Measurements from ENCODE around the gene CCND3.

CCND3 gene

GRCh38 chr6:41966214-41966920, 24.8 kb upstream of the CCND3 start:
- Histone ChIP-seq H3K27ac (ENCODE audit: low read length) (no peak overlapping the region), H3K4me3 (ENCODE audit: low read depth in 1 of 2, low read length in 2 of 2) (no peak overlapping the region), H3K36me3 (ENCODE audit: control insufficient read depth in 1 of 2, insufficient read depth in 2 of 2, low read length in 2 of 2) (no peaks in the 10 kb centered on the region), H3K9me3 (ENCODE audit: control insufficient read depth in 1 of 2, low read length in 2 of 2) (no peaks in the 10 kb centered on the region), H3K4me1 (ENCODE audit: control insufficient read depth in 1 of 2, insufficient read depth in 2 of 2, low read length in 2 of 2) (no peaks in the 10 kb centered on the region), H3K27me3 (ENCODE audit: low read depth, low read length) (no peaks in the 10 kb centered on the region)

GRCh38 chr6:41965429-41966213, 24.0 kb upstream of the CCND3 start:
- Histone ChIP-seq H3K27me3 (ENCODE audit: low read depth, low read length) (no peaks in the 10 kb centered on the region), H3K27ac (ENCODE audit: low read length) (no peak overlapping the region), H3K4me3 (ENCODE audit: low read depth in 1 of 2, low read length in 2 of 2) (no peak overlapping the region), H3K4me1 (ENCODE audit: control insufficient read depth in 1 of 2, insufficient read depth in 2 of 2, low read length in 2 of 2) (no peaks in the 10 kb centered on the region), H3K36me3 (ENCODE audit: control insufficient read depth in 1 of 2, insufficient read depth in 2 of 2, low read length in 2 of 2) (no peaks in the 10 kb centered on the region), H3K9me3 (ENCODE audit: control insufficient read depth in 1 of 2, low read length in 2 of 2) (no peaks in the 10 kb centered on the region)

- Histone ChIP-seq H3K4me1 (ENCODE audit: control insufficient read depth in 1 of 2, insufficient read depth in 2 of 2, low read length in 2 of 2) (no peaks in the 10 kb centered on the region), H3K4me3 (ENCODE audit: low read depth in 1 of 2, low read length in 2 of 2) (no peak overlapping the region), H3K36me3 (ENCODE audit: control insufficient read depth in 1 of 2, insufficient read depth in 2 of 2, low read length in 2 of 2) (no peaks in the 10 kb centered on the region), H3K9me3 (ENCODE audit: control insufficient read depth in 1 of 2, low read length in 2 of 2) (no peaks in the 10 kb centered on the region), H3K27ac (ENCODE audit: low read length) (no peak overlapping the region), H3K27me3 (ENCODE audit: low read depth, low read length) (no peaks in the 10 kb centered on the region)
These were observed 22.7 kb upstream of the CCND3 start for GRCh38 chr6:41964201-41964887.

GRCh38 chr6:41963371-41963770, 21.8 kb upstream of the CCND3 start:
- no peaks in the 10 kb centered on the region for H3K9me3 ChIP-seq (ENCODE audit: control insufficient read depth in 1 of 2, low read length in 2 of 2)
- H3K27me3 ChIP-seq (ENCODE audit: low read depth, low read length) = no peaks in the 10 kb centered on the region
- no peak overlapping the region for H3K4me3 ChIP-seq (ENCODE audit: low read depth in 1 of 2, low read length in 2 of 2)
- no peaks in the 10 kb centered on the region for H3K4me1 ChIP-seq (ENCODE audit: control insufficient read depth in 1 of 2, insufficient read depth in 2 of 2, low read length in 2 of 2)
- H3K27ac ChIP-seq (ENCODE audit: low read length) = no peak overlapping the region
- H3K36me3 ChIP-seq (ENCODE audit: control insufficient read depth in 1 of 2, insufficient read depth in 2 of 2, low read length in 2 of 2) = no peaks in the 10 kb centered on the region

- H3K4me3 ChIP-seq (ENCODE audit: low read depth in 1 of 2, low read length in 2 of 2) = no peak overlapping the region
- no peak overlapping the region for H3K27ac ChIP-seq (ENCODE audit: low read length)
- H3K9me3 ChIP-seq (ENCODE audit: control insufficient read depth in 1 of 2, low read length in 2 of 2) = no peaks in the 10 kb centered on the region
- no peaks in the 10 kb centered on the region for H3K4me1 ChIP-seq (ENCODE audit: control insufficient read depth in 1 of 2, insufficient read depth in 2 of 2, low read length in 2 of 2)
- no peaks in the 10 kb centered on the region for H3K36me3 ChIP-seq (ENCODE audit: control insufficient read depth in 1 of 2, insufficient read depth in 2 of 2, low read length in 2 of 2)
- H3K27me3 ChIP-seq (ENCODE audit: low read depth, low read length) = no peaks in the 10 kb centered on the region
These were observed 18.4 kb upstream of the CCND3 start for GRCh38 chr6:41960028-41960427.

GRCh38 chr6:41958022-41958856, 16.6 kb upstream of the CCND3 start:
- Histone ChIP-seq H3K36me3 (ENCODE audit: control insufficient read depth in 1 of 2, insufficient read depth in 2 of 2, low read length in 2 of 2) (no peaks in the 10 kb centered on the region), H3K4me1 (ENCODE audit: control insufficient read depth in 1 of 2, insufficient read depth in 2 of 2, low read length in 2 of 2) (no peaks in the 10 kb centered on the region), H3K9me3 (ENCODE audit: control insufficient read depth in 1 of 2, low read length in 2 of 2) (no peaks in the 10 kb centered on the region), H3K4me3 (ENCODE audit: low read depth in 1 of 2, low read length in 2 of 2) (no peak overlapping the region), H3K27me3 (ENCODE audit: low read depth, low read length) (no peaks in the 10 kb centered on the region), H3K27ac (ENCODE audit: low read length) (no peak overlapping the region)

GRCh38 chr6:41957117-41957516, 15.5 kb upstream of the CCND3 start:
- no peak overlapping the region for H3K27ac ChIP-seq (ENCODE audit: low read length)
- no peak overlapping the region for H3K4me3 ChIP-seq (ENCODE audit: low read depth in 1 of 2, low read length in 2 of 2)
- H3K36me3 ChIP-seq (ENCODE audit: control insufficient read depth in 1 of 2, insufficient read depth in 2 of 2, low read length in 2 of 2) = no peaks in the 10 kb centered on the region
- H3K27me3 ChIP-seq (ENCODE audit: low read depth, low read length) = no peaks in the 10 kb centered on the region
- no peaks in the 10 kb centered on the region for H3K4me1 ChIP-seq (ENCODE audit: control insufficient read depth in 1 of 2, insufficient read depth in 2 of 2, low read length in 2 of 2)
- no peaks in the 10 kb centered on the region for H3K9me3 ChIP-seq (ENCODE audit: control insufficient read depth in 1 of 2, low read length in 2 of 2)

- H3K4me3 ChIP-seq (ENCODE audit: low read depth in 1 of 2, low read length in 2 of 2) = no peak overlapping the region
- H3K4me1 ChIP-seq (ENCODE audit: control insufficient read depth in 1 of 2, insufficient read depth in 2 of 2, low read length in 2 of 2) = no peaks in the 10 kb centered on the region
These were observed 13.8 kb upstream of the CCND3 start for GRCh38 chr6:41955412-41955811.

GRCh38 chr6:41954668-41955067, 13.1 kb upstream of the CCND3 start:
- Histone ChIP-seq H3K27me3 (ENCODE audit: low read depth, low read length) (no peaks in the 10 kb centered on the region), H3K27ac (ENCODE audit: low read length) (no peak overlapping the region), H3K4me1 (ENCODE audit: control insufficient read depth in 1 of 2, insufficient read depth in 2 of 2, low read length in 2 of 2) (no peaks in the 10 kb centered on the region), H3K4me3 (ENCODE audit: low read depth in 1 of 2, low read length in 2 of 2) (no peak overlapping the region), H3K36me3 (ENCODE audit: control insufficient read depth in 1 of 2, insufficient read depth in 2 of 2, low read length in 2 of 2) (no peaks in the 10 kb centered on the region), H3K9me3 (ENCODE audit: control insufficient read depth in 1 of 2, low read length in 2 of 2) (no peaks in the 10 kb centered on the region)

More at GRCh38 chr6:41955412-41955811, 13.8 kb upstream of the CCND3 start:
- no peaks in the 10 kb centered on the region for H3K27me3 ChIP-seq (ENCODE audit: low read depth, low read length)
- no peaks in the 10 kb centered on the region for H3K9me3 ChIP-seq (ENCODE audit: control insufficient read depth in 1 of 2, low read length in 2 of 2)
- no peaks in the 10 kb centered on the region for H3K36me3 ChIP-seq (ENCODE audit: control insufficient read depth in 1 of 2, insufficient read depth in 2 of 2, low read length in 2 of 2)
- H3K27ac ChIP-seq (ENCODE audit: low read length) = no peak overlapping the region

- H3K36me3 ChIP-seq (ENCODE audit: control insufficient read depth in 1 of 2, insufficient read depth in 2 of 2, low read length in 2 of 2) = no peaks in the 10 kb centered on the region
- no peaks in the 10 kb centered on the region for H3K9me3 ChIP-seq (ENCODE audit: control insufficient read depth in 1 of 2, low read length in 2 of 2)
- H3K4me1 ChIP-seq (ENCODE audit: control insufficient read depth in 1 of 2, insufficient read depth in 2 of 2, low read length in 2 of 2) = no peaks in the 10 kb centered on the region
- no peak overlapping the region for H3K4me3 ChIP-seq (ENCODE audit: low read depth in 1 of 2, low read length in 2 of 2)
- no peaks in the 10 kb centered on the region for H3K27me3 ChIP-seq (ENCODE audit: low read depth, low read length)
- H3K27ac ChIP-seq (ENCODE audit: low read length) = no peak overlapping the region
These were observed 6.1 kb upstream of the CCND3 start for GRCh38 chr6:41947581-41948220.

All from muscle layer of duodenum (tissue), 2 donors.